ENCODE data around the gene VSNL1.

The VSNL1 gene

GRCh38 chr2:17540093-17540812 lies at the start of gene VSNL1:
VSNL1 (plus strand) TSS chr2:17540696; CDS start chr2:17592075, 51,379 bp downstream.
- DNase-seq (ENCODE audit: low read depth in 3 of 3), result no peak

GRCh38 chr2:17495590-17495989 lies 44.9 kb upstream of the VSNL1 start:
- DNase-seq (ENCODE audit: low read depth in 3 of 3), result no peak

GRCh38 chr2:17497718-17498117 lies 42.8 kb upstream of the VSNL1 start:
- no peak for DNase-seq (ENCODE audit: low read depth in 3 of 3)

GRCh38 chr2:17506736-17507616 lies 33.5 kb upstream of the VSNL1 start:
- no peak for DNase-seq (ENCODE audit: low read depth in 3 of 3)

GRCh38 chr2:17515652-17516051 lies 24.8 kb upstream of the VSNL1 start:
- no peak for DNase-seq (ENCODE audit: low read depth in 3 of 3)

DNA sequence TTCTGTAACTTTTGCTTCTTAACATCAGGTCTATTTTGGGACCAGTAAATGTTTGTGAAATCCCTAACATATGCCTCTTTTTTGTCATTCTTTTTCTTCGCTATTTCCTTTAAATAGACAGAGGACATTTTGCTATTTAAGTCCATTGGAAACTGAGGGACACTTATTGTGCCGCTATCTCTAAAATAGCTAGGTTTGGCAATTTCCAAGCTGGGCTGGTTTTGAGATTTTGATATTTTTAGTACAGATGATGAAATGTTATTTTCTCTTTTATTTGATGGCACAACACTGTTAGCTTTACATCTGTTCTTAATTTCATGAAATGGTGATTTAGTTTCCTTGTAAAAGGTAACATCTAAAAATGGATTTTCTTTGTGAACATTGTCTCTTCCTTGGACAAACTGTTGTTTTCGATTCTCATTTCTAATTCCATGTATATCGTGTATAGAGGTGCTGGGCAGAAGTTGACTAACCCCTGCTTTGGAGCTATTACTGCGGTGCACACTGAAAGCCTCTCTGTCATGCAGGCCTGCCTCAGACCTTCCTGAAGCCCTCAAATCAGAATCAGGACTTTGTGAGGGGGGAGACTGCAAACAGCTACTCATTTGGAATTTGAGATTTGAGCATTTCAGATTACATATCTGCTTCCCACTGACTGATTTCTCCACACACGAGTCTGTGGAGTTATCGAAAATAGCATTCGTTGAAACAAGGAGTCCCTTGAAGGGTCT lies 22.9 kb upstream of the VSNL1 start:
- no peak for DNase-seq (ENCODE audit: low read depth in 3 of 3)

- peak in 1 of 3 experiments; percentile 11 for DNase-seq (ENCODE audit: low read depth in 3 of 3)
Observed at GRCh38 chr2:17518212-17519154, 22.0 kb upstream of the VSNL1 start, which contains the start of gene RAD51AP2. RAD51AP2 (minus strand) TSS chr2:17518440; CDS start chr2:17518415, 25 bp downstream.

DNA sequence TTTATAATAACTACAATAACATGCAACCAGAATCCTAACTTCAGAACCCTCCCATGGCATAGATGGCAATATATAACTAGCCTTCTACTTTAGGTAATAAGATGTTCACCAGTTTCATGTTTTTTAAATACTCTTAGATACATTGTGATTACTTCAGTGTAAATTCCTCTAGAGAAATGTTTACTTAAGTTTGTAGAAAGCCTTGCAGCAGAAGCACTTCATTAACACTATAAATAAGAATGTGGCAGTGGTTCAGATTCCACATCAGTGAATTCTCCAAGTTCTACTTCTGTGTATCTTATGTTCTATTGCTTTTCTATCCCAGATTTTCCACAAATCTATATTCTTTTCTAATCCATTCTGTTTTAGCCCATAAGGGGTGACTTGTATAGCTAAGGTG lies 21.0 kb upstream of the VSNL1 start:
- DNase-seq (ENCODE audit: low read depth in 3 of 3), result no peak

DNA sequence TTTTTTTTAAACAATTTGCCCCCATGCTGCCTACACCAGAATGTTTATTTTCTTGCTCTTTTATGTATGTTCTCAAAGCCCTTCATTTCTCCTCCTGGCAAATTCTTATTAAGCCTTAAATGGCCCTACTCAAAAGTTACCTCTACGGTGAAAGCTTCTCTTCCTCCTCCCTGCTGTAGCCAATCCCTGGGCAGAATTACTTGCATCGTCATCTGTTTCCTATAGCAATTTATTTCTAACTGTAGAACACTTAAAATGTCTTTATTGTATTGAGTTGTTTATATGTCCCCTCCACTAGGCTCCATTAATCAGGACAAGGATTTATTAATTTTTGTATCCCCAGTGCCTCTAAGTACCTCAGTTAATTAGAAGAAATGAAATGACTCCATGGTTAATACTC lies 19.7 kb upstream of the VSNL1 start:
- DNase-seq (ENCODE audit: low read depth in 3 of 3), result no peak

DNA sequence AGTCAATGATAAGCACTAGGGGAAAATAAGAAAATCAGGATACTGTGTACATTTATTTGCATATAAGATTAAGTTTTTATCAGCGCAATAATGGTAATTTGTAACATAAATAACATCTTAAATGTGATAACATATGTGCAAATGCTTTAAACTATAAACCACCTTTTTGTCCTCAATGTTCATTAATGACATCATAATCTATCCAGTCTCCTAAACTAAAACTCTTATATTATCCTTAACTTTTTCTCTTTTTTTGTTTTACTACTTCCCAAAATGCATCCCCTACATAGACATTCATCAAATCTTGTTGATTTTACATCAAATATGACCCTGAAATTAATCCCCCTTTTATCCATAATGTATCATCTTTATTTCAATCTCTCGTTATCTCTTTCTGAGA lies 18.9 kb upstream of the VSNL1 start:
- no peak for DNase-seq (ENCODE audit: low read depth in 3 of 3)

DNA sequence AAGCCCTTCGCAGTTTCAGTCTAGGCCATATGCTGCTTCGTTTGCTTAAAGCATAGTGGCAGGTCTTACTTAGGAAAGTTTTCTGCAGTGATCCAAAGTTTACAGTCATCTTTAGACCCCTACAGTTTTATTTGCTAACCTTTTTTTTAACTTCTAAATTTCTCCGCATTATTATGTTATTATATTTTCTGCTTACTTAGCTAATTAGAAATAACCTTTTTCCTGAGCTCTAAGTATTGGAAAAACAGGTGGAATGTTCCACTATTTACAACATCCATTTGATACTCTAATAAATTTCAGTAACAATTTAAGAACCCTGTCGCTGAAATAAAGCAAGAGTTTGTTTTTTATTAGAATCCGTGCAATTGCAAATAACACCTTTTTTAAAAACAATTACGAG lies 18.2 kb upstream of the VSNL1 start:
- no peak for DNase-seq (ENCODE audit: low read depth in 3 of 3)

DNA sequence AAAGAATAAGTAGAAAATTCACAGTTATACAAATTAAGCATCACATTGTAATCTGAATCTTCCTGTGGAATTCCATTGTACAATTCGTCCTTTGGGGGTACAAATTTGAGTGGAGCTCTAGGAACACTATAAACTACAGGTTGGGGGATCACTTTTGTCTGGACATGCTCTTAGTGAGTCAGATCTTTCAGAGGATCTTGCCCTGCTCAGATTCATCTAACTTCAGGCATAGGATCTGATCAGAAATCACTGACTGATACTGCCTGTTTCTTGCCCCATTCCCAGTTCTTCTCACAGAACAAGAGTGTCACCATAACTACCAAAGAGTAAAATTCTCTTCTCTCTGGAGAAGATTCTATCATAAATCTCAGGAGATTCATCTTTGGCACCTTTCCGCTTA lies 10.7 kb upstream of the VSNL1 start:
- DNase-seq (ENCODE audit: low read depth in 3 of 3), result no peak

DNA sequence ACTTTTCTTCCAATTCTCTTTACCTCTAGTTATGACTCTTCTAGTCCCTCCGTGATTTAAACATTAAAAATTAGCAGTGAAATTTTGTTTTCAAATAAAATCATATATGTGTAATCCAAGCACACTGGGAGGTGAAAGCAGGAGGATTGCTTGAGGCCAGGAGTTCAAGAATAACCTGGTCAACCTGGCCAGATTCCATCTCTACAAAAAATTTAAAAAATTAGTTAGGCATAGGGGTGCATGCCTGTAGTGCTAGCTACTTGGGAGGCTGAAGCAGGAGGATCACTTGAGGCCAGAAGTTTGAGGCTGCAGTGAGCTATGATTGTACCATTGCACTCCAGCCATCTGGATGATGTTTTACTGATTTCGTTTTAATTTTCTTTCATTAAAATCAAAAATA lies 7.0 kb upstream of the VSNL1 start:
- no peak for DNase-seq (ENCODE audit: low read depth in 3 of 3)

GRCh38 chr2:17536416-17536815 lies 4.1 kb upstream of the VSNL1 start:
- DNase-seq (ENCODE audit: low read depth in 3 of 3), result no peak

DNA sequence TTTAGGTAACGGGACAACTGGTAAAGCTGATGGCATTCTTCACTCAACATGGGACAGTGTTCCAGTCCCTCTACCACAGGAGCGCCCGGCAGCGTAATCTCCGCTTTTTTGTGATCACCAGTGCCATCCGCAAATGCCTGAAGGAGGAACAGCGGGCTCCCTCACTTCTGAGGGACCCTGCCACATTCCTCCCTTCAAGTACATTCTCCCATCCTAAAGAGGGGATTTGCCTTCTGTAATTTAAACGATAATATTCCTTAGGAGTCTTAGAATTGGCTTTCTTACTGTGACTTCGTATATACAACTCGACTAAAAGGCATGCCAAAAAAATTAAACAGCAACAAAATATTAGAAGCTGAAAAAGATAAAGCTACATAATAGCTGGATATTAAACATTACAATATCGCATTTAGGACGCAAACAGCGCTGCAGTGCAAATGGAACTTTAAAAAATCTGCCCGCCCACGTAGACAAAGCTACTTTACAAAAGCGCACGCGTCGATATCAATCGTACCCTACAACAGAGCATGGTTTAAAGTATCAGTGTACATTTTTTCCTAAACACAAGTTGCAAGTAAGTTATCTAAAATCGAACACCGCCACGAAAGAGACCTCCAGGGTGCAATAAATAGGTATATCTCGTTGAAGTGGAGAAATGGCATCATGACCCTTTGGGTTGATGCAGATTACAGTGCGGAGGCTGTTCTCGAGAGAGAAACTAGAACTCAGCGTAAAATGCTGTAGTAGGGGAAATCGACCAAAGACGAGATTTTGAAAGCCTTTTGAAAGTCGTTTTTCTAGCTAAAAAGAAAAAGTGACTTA lies 2.3 kb upstream of the VSNL1 start:
- DNase-seq (ENCODE audit: low read depth in 3 of 3), result no peak

GRCh38 chr2:17538844-17539554 lies 1.5 kb upstream of the VSNL1 start:
- no peak for DNase-seq (ENCODE audit: low read depth in 3 of 3)

DNA sequence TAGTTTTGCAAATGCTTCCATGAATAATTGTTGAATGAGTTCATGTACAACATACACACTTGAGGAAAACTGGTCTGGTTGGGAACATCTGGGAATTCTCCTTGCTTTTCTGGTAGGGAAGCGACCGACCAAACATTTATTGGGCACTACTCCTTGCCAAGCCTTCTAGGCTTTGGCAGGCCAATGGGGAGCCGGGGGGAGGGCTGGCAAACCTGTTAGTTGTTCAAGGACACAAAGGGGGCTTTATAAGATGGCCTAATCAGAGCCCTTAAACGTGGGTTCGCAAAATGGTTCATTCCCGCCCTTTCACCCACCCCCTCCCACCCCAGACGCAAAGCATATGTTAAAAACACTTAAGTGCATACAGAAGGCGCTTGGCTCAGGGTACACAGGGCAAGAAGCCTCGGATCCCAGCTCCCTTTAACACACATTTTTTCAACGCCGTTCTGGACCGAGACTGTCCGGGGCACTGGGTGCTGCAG lies 844 bp upstream of the VSNL1 start:
- no peak for DNase-seq (ENCODE audit: low read depth in 3 of 3)

- no peak for DNase-seq (ENCODE audit: low read depth in 3 of 3)
Observed at GRCh38 chr2:17540813-17541530, 476 bp downstream of the VSNL1 start.

GRCh38 chr2:17541531-17541950 lies 1.0 kb downstream of the VSNL1 start:
- DNase-seq (ENCODE audit: low read depth in 3 of 3), result no peak
